Right renal cortex interstitium (tissue), 3 donors: Measurements from ENCODE around the gene DNASE2B. TPM values are rescaled to one million over a fixed set of nuclear protein-coding genes. Genes with fewer than 3 reads are reported as not detected.

Experiments used
- DNase-seq, 3 donors: peaks; one replicate each; pipeline ENCODE4 v3.0.0-alpha.2; 2013; ENCODE audit warnings: low read depth in 3 of 3, low spot score in 2 of 3
- polyA plus RNA-seq, 3 donors: library from polyadenylated mRNA; unstranded; fragments of 120-200 nt; gene quantifications; one replicate each; pipeline ENCODE4 v1.2.1, GENCODE V29; 2013; ENCODE audit not compliant: insufficient read length in 3 of 3

DNASE2B gene
- polyA plus RNA-seq, 3 donors, result 0.10 to 0.14 (median 0.14) TPM

- no peak for DNase-seq
Measured at GRCh38 chr1:84373436-84374141, 24.7 kb upstream of the DNASE2B start.

- DNase-seq, result no peak
Measured at GRCh38 chr1:84374991-84375696, 23.1 kb upstream of the DNASE2B start.

GRCh38 chr1:84376000-84376910 is 22.0 kb upstream of the DNASE2B start:
- DNase-seq, result no peak

- no peak for DNase-seq
Measured at GRCh38 chr1:84377480-84378095, 20.7 kb upstream of the DNASE2B start.

GRCh38 chr1:84379138-84379916 is 19.0 kb upstream of the DNASE2B start:
- DNase-seq, result no peak

- DNase-seq, result no peak
Measured at GRCh38 chr1:84379917-84380180, 18.4 kb upstream of the DNASE2B start.

GRCh38 chr1:84382127-84382526 is 16.2 kb upstream of the DNASE2B start:
- no peak for DNase-seq

GRCh38 chr1:84385347-84385746 is 12.9 kb upstream of the DNASE2B start:
- DNase-seq, result no peak

- no peak for DNase-seq
Measured at GRCh38 chr1:84386716-84387479, 11.4 kb upstream of the DNASE2B start.

GRCh38 chr1:84387480-84388163 is 10.7 kb upstream of the DNASE2B start:
- no peak for DNase-seq

- DNase-seq, result no peak
Measured at GRCh38 chr1:84390226-84390625, 8.1 kb upstream of the DNASE2B start.

- no peak for DNase-seq
Measured at GRCh38 chr1:84401156-84401555, 2.9 kb downstream of the DNASE2B start.

- no peak for DNase-seq
Measured at GRCh38 chr1:84402060-84402459, 3.8 kb downstream of the DNASE2B start.

GRCh38 chr1:84402501-84402900 is 4.2 kb downstream of the DNASE2B start:
- DNase-seq, result no peak

- no peak for DNase-seq
Measured at GRCh38 chr1:84403347-84403746, 5.1 kb downstream of the DNASE2B start.

- DNase-seq, result no peak
Measured at GRCh38 chr1:84406346-84406861, 8.1 kb downstream of the DNASE2B start.

GRCh38 chr1:84407524-84407923 is 9.2 kb downstream of the DNASE2B start:
- DNase-seq, result no peak

GRCh38 chr1:84407958-84408422 is 9.7 kb downstream of the DNASE2B start:
- no peak for DNase-seq

GRCh38 chr1:84409888-84410287 is 11.6 kb downstream of the DNASE2B start:
- no peak for DNase-seq
